Erythroblast (primary cell): ENCODE measurements around the gene ERC2.

Experiments
- DNase-seq, 2 experiments: peaks; one replicate each; lab custom pipeline; 2025; lab: John Stamatoyannopoulos, UW
- GATA1 ChIP-seq: IDR thresholded peaks from 2 replicates; pipeline ENCODE4 v1.6.1; 2011; ENCODE audit warnings: low read depth, mild to moderate bottlenecking, control low read depth, low read length, moderate library complexity
- POLR2A ChIP-seq: IDR thresholded peaks from 2 replicates; pipeline ENCODE4 v1.6.1; 2011; ENCODE audit warnings: mild to moderate bottlenecking, low read length

ERC2 gene

GRCh38 chr3:55893045-55893664 lies 575.1 kb downstream of the ERC2 start:
- TF ChIP-seq GATA1, result no peak
- TF ChIP-seq POLR2A, result no peak
- DNase-seq, result no peak

GRCh38 chr3:55891106-55891505 lies 577.2 kb downstream of the ERC2 start:
- no peak for DNase-seq
- TF ChIP-seq POLR2A, result no peak

- TF ChIP-seq GATA1 (no peak), POLR2A (no peak)
- no peak for DNase-seq
Measured at GRCh38 chr3:55888282-55888885, 579.9 kb downstream of the ERC2 start.

GRCh38 chr3:55885721-55886120 lies 582.5 kb downstream of the ERC2 start:
- TF ChIP-seq GATA1 (no peak), POLR2A (no peak)
- no peak for DNase-seq

GRCh38 chr3:55884491-55885285 lies 583.6 kb downstream of the ERC2 start:
- no peak for DNase-seq
- no peak for TF ChIP-seq GATA1
- no peak for TF ChIP-seq POLR2A

GRCh38 chr3:55884066-55884465 lies 584.2 kb downstream of the ERC2 start:
- TF ChIP-seq GATA1, result no peak
- no peak for TF ChIP-seq POLR2A
- no peak for DNase-seq

GRCh38 chr3:55882006-55882405 lies 586.3 kb downstream of the ERC2 start:
- DNase-seq, result no peak
- TF ChIP-seq GATA1 (no peak), POLR2A (no peak)

GRCh38 chr3:55880357-55880756 lies 587.9 kb downstream of the ERC2 start:
- TF ChIP-seq GATA1 (no peak), POLR2A (no peak)
- DNase-seq, result no peak

- no peak for TF ChIP-seq GATA1
- TF ChIP-seq POLR2A, result no peak
- no peak for DNase-seq
Measured at GRCh38 chr3:55879901-55880331, 588.4 kb downstream of the ERC2 start.

- DNase-seq, result no peak
- TF ChIP-seq POLR2A, result no peak
- no peak for TF ChIP-seq GATA1
Measured at GRCh38 chr3:55877703-55878102, 590.6 kb downstream of the ERC2 start.

- DNase-seq, result no peak
- no peak for TF ChIP-seq GATA1
- TF ChIP-seq POLR2A, result no peak
Measured at GRCh38 chr3:55876560-55876959, 591.7 kb downstream of the ERC2 start.

GRCh38 chr3:55875113-55875512 lies 593.2 kb downstream of the ERC2 start:
- TF ChIP-seq POLR2A (no peak), GATA1 (no peak)
- DNase-seq, result no peak

- TF ChIP-seq POLR2A, result no peak
- TF ChIP-seq GATA1, result no peak
- no peak for DNase-seq
Measured at GRCh38 chr3:55873523-55874254, 594.6 kb downstream of the ERC2 start.

GRCh38 chr3:55870594-55870993 lies 597.7 kb downstream of the ERC2 start:
- TF ChIP-seq POLR2A (no peak), GATA1 (no peak)
- DNase-seq, result no peak
